OCI-LY7 (cell line): ENCODE measurements around the gene PEX14. TPM values are rescaled to one million over a fixed set of nuclear protein-coding genes. Genes with fewer than 3 reads are reported as not detected.

Experiments used
- BruUV-seq: library from RNA; stranded (reverse); fragments of 400-500 nt; replicated peaks from 2 replicates; lab custom pipeline; 2021; lab: Mats Ljungman, UMichigan
- CTCF ChIA-PET: fragments of 300-600 bp; sonication (Branson Sonifier 250); formaldehyde crosslinking; loops from one replicate; lab custom pipeline; 2022; ENCODE audit warnings: antibody characterized with exemption; ENCODE audit not compliant: unreplicated experiment; lab: Charles Lee
- POLR2A ChIA-PET: fragments of 300-600 bp; sonication (Branson Sonifier 250); formaldehyde crosslinking; loops from one replicate; lab custom pipeline; 2022; ENCODE audit warnings: antibody characterized with exemption; lab: Charles Lee
- DNase-seq: peaks from one replicate; pipeline ENCODE4 v3.0.0-alpha.2; 2015; ENCODE audit warnings: low spot score
- H2AFZ ChIP-seq: fragments of 200-600 bp; sonication (generic), shearing (Covaris generic); 2 replicates; pipeline ENCODE4 v1.6.1; 2014; ENCODE audit warnings: mild to moderate bottlenecking, antibody characterized with exemption, low read length, moderate library complexity
- H3K27ac ChIP-seq: fragments of 200-600 bp; sonication (generic); 2 replicates; pipeline ENCODE4 v1.5.1; 2014; ENCODE audit warnings: mixed run types, low read depth, mild to moderate bottlenecking, moderate library complexity, low read length, inconsistent platforms; ENCODE audit not compliant: poor library complexity, severe bottlenecking
- H3K36me3 ChIP-seq: fragments of 200-600 bp; sonication (generic); 2 replicates; pipeline ENCODE4 v1.6.1; 2014; ENCODE audit warnings: mild to moderate bottlenecking, antibody characterized with exemption, low read length, moderate library complexity, mixed read lengths; ENCODE audit not compliant: insufficient read depth
- H3K4me1 ChIP-seq: fragments of 200-600 bp; sonication (generic); 2 replicates; pipeline ENCODE4 v1.5.1; 2014; ENCODE audit warnings: mild to moderate bottlenecking, low read length; ENCODE audit not compliant: insufficient read depth, poor library complexity, severe bottlenecking
- H3K4me2 ChIP-seq: fragments of 200-600 bp; sonication (generic); 2 replicates; pipeline ENCODE4 v1.6.1; 2014; ENCODE audit warnings: mild to moderate bottlenecking, low read length
- H3K4me3 ChIP-seq: fragments of 200-600 bp; sonication (generic); 2 replicates; pipeline ENCODE4 v1.5.1; 2014; ENCODE audit warnings: mild to moderate bottlenecking, low read depth, low read length; ENCODE audit not compliant: poor library complexity, severe bottlenecking
- H3K79me2 ChIP-seq: fragments of 200-600 bp; sonication (generic); 2 replicates; pipeline ENCODE4 v1.6.1; 2016; ENCODE audit warnings: low read depth, mild to moderate bottlenecking, low read length, moderate library complexity, mixed read lengths; ENCODE audit not compliant: insufficient read depth
- H3K9me2 ChIP-seq: fragments of 200-600 bp; sonication (generic); 2 replicates; pipeline ENCODE4 v1.6.1; 2016; ENCODE audit warnings: mild to moderate bottlenecking, low read length, mixed read lengths; ENCODE audit not compliant: insufficient read depth
- H3K9me3 ChIP-seq: fragments of 200-600 bp; sonication (generic); 2 replicates; pipeline ENCODE4 v1.6.1; 2014; ENCODE audit warnings: mild to moderate bottlenecking, mixed run types, low read length, mixed read lengths
- H4K20me1 ChIP-seq: fragments of 200-600 bp; sonication (generic); 2 replicates; pipeline ENCODE4 v1.6.1; 2014; ENCODE audit warnings: mild to moderate bottlenecking, antibody characterized with exemption, low read length, moderate library complexity, mixed read lengths; ENCODE audit not compliant: insufficient read depth
- EZH2phosphoT487 ChIP-seq: fragments of 200-600 bp; sonication (generic); IDR thresholded peaks from 2 replicates; pipeline ENCODE4 v1.6.1; 2018; ENCODE audit warnings: low read depth, borderline replicate concordance, mild to moderate bottlenecking, mixed run types, antibody characterized with exemption, low read length, moderate library complexity, mixed read lengths
- intact Hi-C: fragments of 100-400 bp; cut with micrococcal nuclease; formaldehyde crosslinking; loops from one replicate; pipeline ENCODE4 v1.10.0; 2022; ENCODE audit not compliant: unreplicated experiment
- total RNA-seq, 2 experiments: library from RNA; depleted of rRNA in 1 of 2; stranded (reverse); fragments of >200 nt in 1 of 2; shearing (Covaris generic) in 1 of 2; gene quantifications; 2 replicates each; pipeline ENCODE4 v1.2.3, GENCODE V29; 2014 to 2022
- TF ChIP-seq, protein P1 (sequence below): fragments of 200-600 bp; sonication (generic); conservative IDR thresholded peaks from 2 replicates; pipeline ENCODE4 v1.5.1; 2014; ENCODE audit warnings: mild to moderate bottlenecking, antibody characterized with exemption, low read length, moderate library complexity, mixed read lengths

Gene PEX14
- total RNA-seq, 2 experiments from 2014 or later: 14.6 to 24.3 TPM

DNA sequence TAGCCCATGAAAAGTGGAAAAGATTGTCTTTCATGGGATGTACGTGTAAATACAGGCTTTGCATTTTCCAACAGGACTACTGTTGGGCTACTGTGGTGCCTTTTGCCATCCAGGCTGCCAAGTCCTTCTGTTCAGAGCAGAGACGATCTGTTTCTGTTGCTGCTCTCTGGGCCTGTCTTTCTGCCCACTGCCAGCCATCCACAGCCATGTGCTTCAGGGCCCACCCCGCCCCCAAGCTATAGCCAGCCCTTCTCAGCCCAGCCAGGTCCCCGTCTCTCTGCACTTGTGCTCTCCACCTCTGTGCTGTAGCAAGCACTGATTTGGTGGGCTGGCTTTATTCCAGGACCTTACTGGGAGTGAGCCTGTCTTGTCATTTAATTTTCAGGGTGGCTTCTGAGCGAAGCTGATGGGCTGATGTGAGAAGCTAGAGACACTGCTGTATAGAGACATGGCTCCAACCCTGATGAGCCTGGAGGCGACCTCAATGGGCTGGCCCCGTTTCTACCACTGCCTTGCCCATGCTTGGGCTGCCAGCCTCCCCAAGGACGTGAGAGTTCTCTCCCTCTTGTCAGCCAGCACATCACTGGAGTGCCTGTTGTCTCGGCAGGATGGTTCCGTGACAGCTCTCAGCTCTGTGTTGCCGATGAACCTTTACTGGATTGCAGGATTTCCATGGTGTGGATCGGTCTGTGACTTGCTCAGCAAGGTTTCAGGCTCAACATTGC lies 137.8 kb downstream of the PEX14 start:
- intact Hi-C loops: no loop called here
- no peak overlapping the region for H2AFZ ChIP-seq
- no peak for DNase-seq
- TF ChIP-seq EZH2phosphoT487: no peak
- TF ChIP-seq, protein P1, sequence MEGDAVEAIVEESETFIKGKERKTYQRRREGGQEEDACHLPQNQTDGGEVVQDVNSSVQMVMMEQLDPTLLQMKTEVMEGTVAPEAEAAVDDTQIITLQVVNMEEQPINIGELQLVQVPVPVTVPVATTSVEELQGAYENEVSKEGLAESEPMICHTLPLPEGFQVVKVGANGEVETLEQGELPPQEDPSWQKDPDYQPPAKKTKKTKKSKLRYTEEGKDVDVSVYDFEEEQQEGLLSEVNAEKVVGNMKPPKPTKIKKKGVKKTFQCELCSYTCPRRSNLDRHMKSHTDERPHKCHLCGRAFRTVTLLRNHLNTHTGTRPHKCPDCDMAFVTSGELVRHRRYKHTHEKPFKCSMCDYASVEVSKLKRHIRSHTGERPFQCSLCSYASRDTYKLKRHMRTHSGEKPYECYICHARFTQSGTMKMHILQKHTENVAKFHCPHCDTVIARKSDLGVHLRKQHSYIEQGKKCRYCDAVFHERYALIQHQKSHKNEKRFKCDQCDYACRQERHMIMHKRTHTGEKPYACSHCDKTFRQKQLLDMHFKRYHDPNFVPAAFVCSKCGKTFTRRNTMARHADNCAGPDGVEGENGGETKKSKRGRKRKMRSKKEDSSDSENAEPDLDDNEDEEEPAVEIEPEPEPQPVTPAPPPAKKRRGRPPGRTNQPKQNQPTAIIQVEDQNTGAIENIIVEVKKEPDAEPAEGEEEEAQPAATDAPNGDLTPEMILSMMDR: no peak
- H3K9me3 ChIP-seq: no peaks in the 10 kb centered on the region
- no peak overlapping the region for H3K4me3 ChIP-seq
- H3K36me3 ChIP-seq: no peaks in the 10 kb centered on the region
- no peak overlapping the region for H3K27ac ChIP-seq
- no TSS peak for BruUV-seq
- H4K20me1 ChIP-seq: no peaks in the 10 kb centered on the region
- H3K4me1 ChIP-seq: no peaks in the 10 kb centered on the region
- ChIA-PET CTCF (no interaction called here), POLR2A (interaction anchor here (0.9 kb wide), 1 partner anchor 22 kb away, joined by 3 read pairs; no protein-coding TSS in a partner anchor)
- no peaks in the 10 kb centered on the region for H3K9me2 ChIP-seq
- H3K4me2 ChIP-seq: no peak overlapping the region
- no peaks in the 10 kb centered on the region for H3K79me2 ChIP-seq

GRCh38 chr1:10613340-10613739 lies 138.6 kb downstream of the PEX14 start:
- Histone ChIP-seq H3K4me3 (no peak overlapping the region), H4K20me1 (no peaks in the 10 kb centered on the region), H3K9me2 (no peaks in the 10 kb centered on the region), H2AFZ (no peak overlapping the region), H3K79me2 (no peaks in the 10 kb centered on the region), H3K36me3 (no peaks in the 10 kb centered on the region), H3K4me2 (no peak overlapping the region), H3K27ac (no peak overlapping the region), H3K4me1 (no peaks in the 10 kb centered on the region), H3K9me3 (no peaks in the 10 kb centered on the region)
- POLR2A ChIA-PET: interaction anchor here (0.9 kb wide), 1 partner anchor 23 kb away, joined by 3 read pairs; no protein-coding TSS in a partner anchor
- TF ChIP-seq EZH2phosphoT487: no peak
- TF ChIP-seq, protein P1: no peak
- no peak for DNase-seq
- CTCF ChIA-PET: no interaction called here
- no TSS peak for BruUV-seq
- intact Hi-C loops: no loop called here

- no peak for DNase-seq
- H4K20me1 ChIP-seq: no peaks in the 10 kb centered on the region
- CTCF ChIA-PET: no interaction called here
- H3K9me2 ChIP-seq: no peaks in the 10 kb centered on the region
- H3K36me3 ChIP-seq: no peaks in the 10 kb centered on the region
- H3K27ac ChIP-seq: no peak overlapping the region
- no peaks in the 10 kb centered on the region for H3K9me3 ChIP-seq
- no peak overlapping the region for H3K4me2 ChIP-seq
- H3K4me1 ChIP-seq: no peaks in the 10 kb centered on the region
- intact Hi-C loops: no loop called here
- no peak overlapping the region for H3K4me3 ChIP-seq
- BruUV-seq: no TSS peak
- POLR2A ChIA-PET: interaction anchor here (1.1 kb wide), 1 partner anchor 9 kb away, joined by 3 read pairs; no protein-coding TSS in a partner anchor
- TF ChIP-seq, protein P1: no peak
- no peak for TF ChIP-seq EZH2phosphoT487
- no peak overlapping the region for H2AFZ ChIP-seq
- H3K79me2 ChIP-seq: no peaks in the 10 kb centered on the region
Observed at GRCh38 chr1:10613861-10614260, 139.1 kb downstream of the PEX14 start.
